GM12865 (cell line): ENCODE measurements around the gene CASP6.

ENCODE experiments used
- DNase-seq: peaks from one replicate; pipeline ENCODE4 v3.0.0; 2010; ENCODE audit warnings: low read depth
- H3K4me3 ChIP-seq: 2 replicates; pipeline ENCODE4 v1.5.1; 2011; ENCODE audit warnings: mild to moderate bottlenecking, low read depth, low read length, control low read depth
- CTCF ChIP-seq: IDR thresholded peaks from 2 replicates; pipeline ENCODE4 v1.5.1; 2011; ENCODE audit warnings: low read length, control low read depth, low read depth, inconsistent platforms; ENCODE audit not compliant: insufficient read depth; ENCODE audit errors: missing control alignments

The CASP6 gene

DNA sequence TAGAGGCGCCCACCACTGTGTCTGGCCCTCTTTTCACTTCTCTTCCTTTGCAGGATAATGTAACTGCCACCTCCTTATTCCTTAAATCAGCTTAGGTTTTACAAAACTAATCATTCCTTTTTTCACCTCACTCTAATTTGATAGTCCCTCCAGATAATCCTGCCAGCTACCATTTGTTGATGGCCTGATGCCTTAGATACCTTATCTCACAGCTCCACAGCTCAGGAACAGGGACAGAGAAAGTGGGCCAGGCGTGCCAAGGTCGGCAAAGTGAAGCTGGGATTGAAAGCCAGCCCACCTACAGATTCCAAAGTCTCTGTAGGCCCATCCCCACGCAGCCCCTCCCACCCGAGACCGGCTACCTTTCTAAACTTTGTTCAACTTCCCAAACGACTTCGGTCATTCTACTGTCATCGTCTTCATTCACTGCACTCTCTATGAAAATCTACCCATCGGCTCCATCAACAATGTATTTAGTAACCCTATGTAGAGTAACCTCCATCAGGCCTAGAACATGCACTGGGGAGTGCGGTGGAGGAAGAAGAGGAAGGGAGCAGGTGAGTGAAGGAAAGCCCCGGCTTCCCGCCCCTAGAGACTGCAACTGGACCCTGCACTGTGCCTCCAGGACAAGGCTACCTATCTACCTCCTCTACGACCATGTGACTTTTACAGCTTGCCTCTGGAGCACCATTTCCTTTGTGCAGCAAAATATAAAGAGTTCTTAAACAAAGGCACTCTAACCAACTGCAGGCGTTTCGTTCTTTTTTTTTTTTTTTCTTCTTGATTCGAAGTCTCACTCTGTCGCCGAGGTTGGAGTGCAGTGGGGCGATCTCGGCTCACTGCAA lies 1.5 kb downstream of the CASP6 start:
- peak overlapping the region; percentile 74 for H3K4me3 ChIP-seq
- no peak for TF ChIP-seq CTCF
- DNase-seq, result peak; percentile 41

DNA sequence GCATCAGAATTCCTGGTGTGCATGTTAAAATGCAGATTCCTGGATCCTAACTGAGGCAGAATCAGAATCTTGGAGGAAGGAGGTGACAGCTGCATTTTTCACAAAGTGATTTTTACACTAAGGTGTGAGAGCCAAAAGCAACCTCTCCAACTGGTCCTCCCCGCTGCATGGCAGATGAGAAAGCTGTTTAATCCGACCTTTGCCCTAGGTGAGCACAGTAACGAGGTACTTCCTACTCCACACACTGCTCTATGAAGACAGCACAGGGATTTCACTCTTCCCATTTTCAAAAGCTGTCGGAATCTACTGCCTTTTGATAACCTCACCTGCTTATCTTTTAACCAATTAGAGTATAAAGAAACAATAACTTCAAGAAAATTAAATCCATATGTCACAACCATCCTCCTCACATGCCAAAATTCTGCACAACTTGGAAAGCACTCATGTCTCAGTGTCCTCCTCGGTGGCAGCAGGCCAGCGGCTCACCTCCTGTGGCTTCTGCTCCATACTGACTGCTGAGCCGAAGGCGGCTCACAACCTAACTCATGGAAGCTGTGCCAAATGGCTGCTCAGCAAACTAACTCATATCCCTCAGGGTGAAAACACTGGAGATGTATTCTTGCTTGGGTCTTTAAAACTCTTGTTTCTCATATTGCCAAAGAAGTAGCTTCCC lies 3.6 kb downstream of the CASP6 start:
- no peak for DNase-seq
- no peak overlapping the region for H3K4me3 ChIP-seq
- no peak for TF ChIP-seq CTCF

DNA sequence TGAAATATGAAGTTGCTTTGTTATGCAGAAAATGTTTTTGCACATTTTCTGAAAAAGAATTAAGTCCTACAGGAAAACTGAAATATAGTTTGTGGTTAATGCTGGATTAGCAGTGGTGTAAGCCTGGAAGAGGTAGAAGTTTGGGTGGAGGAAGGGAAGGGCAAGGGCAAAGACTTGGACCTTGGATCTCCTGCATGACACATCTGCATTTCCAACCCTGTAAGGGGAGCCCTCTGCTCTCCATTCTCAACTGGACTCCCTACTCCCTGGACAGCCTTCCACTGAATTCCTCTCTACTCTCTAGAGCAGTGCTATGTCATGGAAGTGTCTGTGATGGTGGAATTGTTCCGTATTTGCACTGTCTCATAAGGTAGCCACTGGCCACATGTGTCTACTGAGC lies 4.6 kb downstream of the CASP6 start:
- TF ChIP-seq CTCF, result no peak
- no peak for DNase-seq

DNA sequence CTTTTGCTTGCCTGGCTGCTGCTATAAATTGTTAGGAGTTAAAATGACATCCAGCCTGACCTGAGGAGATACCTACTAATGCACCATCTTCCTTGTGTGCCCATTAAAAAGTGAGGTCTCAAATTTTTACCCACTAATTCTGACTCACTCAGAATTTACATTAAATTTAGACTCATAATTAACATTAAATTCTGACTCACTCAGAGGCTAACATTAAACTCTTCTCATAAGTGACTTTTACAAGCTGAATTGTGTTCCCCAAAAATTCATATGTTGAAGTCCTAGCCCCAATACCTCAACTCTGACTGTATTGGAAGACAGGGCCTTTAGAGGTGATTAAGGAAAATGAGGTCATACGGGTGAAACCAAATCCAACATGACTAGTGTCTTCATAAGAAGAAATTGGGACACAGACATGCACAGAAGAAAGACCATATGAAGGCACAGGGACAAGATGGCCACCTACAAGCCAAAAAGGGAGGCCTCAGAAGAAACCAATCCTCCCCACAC lies 11.8 kb downstream of the CASP6 start:
- no peak for TF ChIP-seq CTCF
- H3K4me3 ChIP-seq, result no peak overlapping the region
- DNase-seq, result no peak

More for the DNA sequence above, 4.6 kb downstream of the CASP6 start:
- no peak overlapping the region for H3K4me3 ChIP-seq

DNA sequence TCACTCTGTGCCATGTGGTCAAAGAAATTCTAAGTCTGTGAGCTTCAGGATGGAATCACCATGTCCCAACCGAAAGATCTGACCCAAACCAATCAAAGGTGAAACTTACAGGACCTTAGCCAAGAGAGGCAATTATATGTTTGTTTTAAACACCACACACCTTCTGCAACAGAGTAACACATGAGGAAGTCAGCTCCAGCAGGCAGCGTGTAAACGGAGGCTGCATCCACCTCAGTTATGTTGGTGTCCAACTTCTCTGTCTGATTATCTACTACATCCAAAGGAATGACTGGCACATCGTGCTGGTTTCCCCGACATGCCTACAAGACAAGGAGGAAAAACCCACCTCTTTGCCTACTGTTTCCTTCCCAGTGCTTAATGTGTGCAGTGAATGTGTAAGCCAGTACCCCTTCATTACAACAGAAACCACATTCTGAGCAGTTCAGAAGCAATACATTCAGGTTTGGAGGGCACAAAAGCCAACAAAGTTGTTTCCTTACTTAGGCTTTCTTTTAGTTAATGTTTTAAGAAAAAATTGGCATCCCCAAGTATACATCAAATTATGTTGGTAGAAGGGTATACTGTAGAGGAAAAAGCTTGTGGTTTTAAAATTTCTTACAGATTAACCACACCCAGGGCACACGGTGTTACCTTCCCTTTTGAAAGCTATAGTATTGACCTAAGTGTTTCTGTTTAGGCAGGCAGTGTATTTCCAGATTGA lies 12.4 kb downstream of the CASP6 start:
- TF ChIP-seq CTCF, result no peak
- no peak overlapping the region for H3K4me3 ChIP-seq
- DNase-seq, result peak; percentile 47

DNA sequence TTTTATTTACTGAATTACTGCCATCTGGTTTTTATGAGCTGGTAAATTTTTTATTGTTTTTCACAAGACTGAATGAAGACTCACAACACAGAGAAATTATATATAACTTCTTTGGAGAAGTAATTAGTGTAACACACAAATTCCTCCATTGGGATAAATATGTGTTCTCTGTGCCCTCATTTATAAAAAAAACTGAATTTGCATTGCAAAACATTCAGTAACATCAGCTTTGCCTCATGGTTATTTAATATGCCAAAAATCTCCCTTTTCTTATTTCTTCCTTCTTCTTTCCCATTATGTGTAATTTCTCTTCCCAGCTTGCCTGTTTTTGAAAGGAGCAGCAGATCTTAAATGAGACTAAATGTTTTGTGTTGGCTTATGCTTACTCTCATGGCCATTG lies 18.5 kb downstream of the CASP6 start:
- TF ChIP-seq CTCF, result no peak
- no peak for DNase-seq
- H3K4me3 ChIP-seq, result no peak overlapping the region
